Endodermal cell (in vitro differentiated cells): ENCODE results near the gene ARL14. TPM values are rescaled to one million over a fixed set of nuclear protein-coding genes. Genes with fewer than 3 reads are reported as not detected.

Experiments
- DNase-seq: peaks from one replicate; pipeline ENCODE4 v3.0.0-alpha.2; 2017
- H3K27ac ChIP-seq: 2 replicates; pipeline ENCODE4 v1.5.1; 2013; ENCODE audit warnings: mild to moderate bottlenecking, low read depth, low read length, moderate library complexity
- H3K27me3 ChIP-seq: 2 replicates; pipeline ENCODE4 v1.6.1; 2013; ENCODE audit warnings: mild to moderate bottlenecking, low read length, moderate library complexity; ENCODE audit not compliant: insufficient read depth, control insufficient read depth, poor library complexity, severe bottlenecking
- H3K36me3 ChIP-seq: 2 replicates; pipeline ENCODE4 v1.7.0; 2013; ENCODE audit warnings: mild to moderate bottlenecking, low read length, moderate library complexity; ENCODE audit not compliant: control insufficient read depth, insufficient read depth
- H3K4me1 ChIP-seq: one replicate; pipeline ENCODE4 v1.7.0; 2013; ENCODE audit warnings: low read length; ENCODE audit not compliant: control insufficient read depth, insufficient read depth
- H3K4me3 ChIP-seq: 2 replicates; pipeline ENCODE4 v1.5.1; 2013; ENCODE audit warnings: mild to moderate bottlenecking, low read length, moderate library complexity
- H3K9ac ChIP-seq: 2 replicates; pipeline ENCODE4 v1.6.1; 2013; ENCODE audit warnings: mild to moderate bottlenecking, low read length, moderate library complexity; ENCODE audit not compliant: poor library complexity, severe bottlenecking; ENCODE audit errors: extremely low read depth
- H3K9me3 ChIP-seq: 2 replicates; pipeline ENCODE4 v1.6.1; 2013; ENCODE audit warnings: mild to moderate bottlenecking, low read length, moderate library complexity; ENCODE audit not compliant: control insufficient read depth
- H3K27ac Mint-ChIP-seq: 2 replicates; pipeline ENCODE4 v1.8.0; 2020; ENCODE audit warnings: mixed read lengths
- H3K27me3 Mint-ChIP-seq: 2 replicates; pipeline ENCODE4 v1.8.0; 2021; ENCODE audit warnings: mild to moderate bottlenecking, mixed read lengths; ENCODE audit not compliant: insufficient read depth
- H3K36me3 Mint-ChIP-seq: 2 replicates; pipeline ENCODE4 v1.8.0; 2020; ENCODE audit warnings: low read depth, mixed read lengths
- H3K4me1 Mint-ChIP-seq: 2 replicates; pipeline ENCODE4 v1.8.0; 2020; ENCODE audit warnings: mixed read lengths
- H3K4me3 Mint-ChIP-seq: 2 replicates; pipeline ENCODE4 v1.8.0; 2020; ENCODE audit warnings: mild to moderate bottlenecking, moderate library complexity, mixed read lengths
- H3K9me3 Mint-ChIP-seq: 2 replicates; pipeline ENCODE4 v1.8.0; 2020; ENCODE audit warnings: mild to moderate bottlenecking, mixed read lengths
- CTCF ChIP-seq: fragments of 200-600 bp; sonication (generic); conservative IDR thresholded peaks from 2 replicates; pipeline ENCODE4 v1.5.0; 2021; ENCODE audit warnings: antibody characterized with exemption, mild to moderate bottlenecking
- WGBS, 2 experiments: methylation state at CpG; one replicate each; pipeline versions ENCODE4 v1.1.5 to v1.1.7; 2013; ENCODE audit warnings: missing lambda C conversion rate in 2 of 2, mixed read lengths in 1 of 2; ENCODE audit not compliant: insufficient coverage in 1 of 2, insufficient read length in 1 of 2; 5-methylcytosine and 5-hydroxymethylcytosine counted together
- total RNA-seq, 2 donors: library from RNA; stranded (reverse); fragmentation: NEBNext Ultra II Directional in 1 of 2; extraction: Animal tissue kit (Norgen Biotek cat#: 25700) in 1 of 2; gene quantifications; 2 replicates in 1 of 2; 3 replicates in 1 of 2; pipeline ENCODE4 v1.2.1, GENCODE V29; 2021

ARL14 gene
- total RNA-seq, 2 donors from 2014 or later: not detected

DNA sequence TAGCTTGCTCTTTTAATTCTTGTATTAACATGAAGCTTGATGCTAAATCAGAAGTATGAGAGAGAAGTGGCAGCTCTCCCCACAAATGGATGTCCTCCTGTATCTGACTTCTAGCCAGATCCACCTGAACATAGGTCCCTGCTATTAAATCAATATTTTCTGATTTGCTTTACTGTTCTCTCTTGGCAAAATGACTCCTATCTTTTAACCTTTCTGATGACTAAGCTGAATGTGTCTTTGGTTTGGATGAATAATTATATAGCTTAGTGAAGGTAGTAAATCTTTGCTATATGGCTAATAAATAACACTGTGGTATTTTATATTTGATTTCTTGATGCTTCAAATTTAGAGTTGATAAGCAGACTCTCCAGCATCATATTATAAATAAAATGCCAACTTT lies 28.3 kb upstream of the ARL14 start:
- no peak overlapping the region for H3K27ac ChIP-seq
- Mint-ChIP-seq H3K27ac (no peak overlapping the region), H3K9me3 (no peaks in the 10 kb centered on the region), H3K4me1 (no peaks in the 10 kb centered on the region), H3K36me3 (no peaks in the 10 kb centered on the region), H3K4me3 (no peak overlapping the region), H3K27me3 (peaks cover 41% of the 10 kb centered on the region)
- H3K9ac ChIP-seq: no peak overlapping the region
- peaks cover 42% of the 10 kb centered on the region for H3K27me3 ChIP-seq
- TF ChIP-seq CTCF: no peak
- H3K36me3 ChIP-seq: no peaks in the 10 kb centered on the region
- no peaks in the 10 kb centered on the region for H3K4me1 ChIP-seq
- H3K4me3 ChIP-seq: no peak overlapping the region
- no peak for DNase-seq
- H3K9me3 ChIP-seq: peaks cover 6% of the 10 kb centered on the region

DNA sequence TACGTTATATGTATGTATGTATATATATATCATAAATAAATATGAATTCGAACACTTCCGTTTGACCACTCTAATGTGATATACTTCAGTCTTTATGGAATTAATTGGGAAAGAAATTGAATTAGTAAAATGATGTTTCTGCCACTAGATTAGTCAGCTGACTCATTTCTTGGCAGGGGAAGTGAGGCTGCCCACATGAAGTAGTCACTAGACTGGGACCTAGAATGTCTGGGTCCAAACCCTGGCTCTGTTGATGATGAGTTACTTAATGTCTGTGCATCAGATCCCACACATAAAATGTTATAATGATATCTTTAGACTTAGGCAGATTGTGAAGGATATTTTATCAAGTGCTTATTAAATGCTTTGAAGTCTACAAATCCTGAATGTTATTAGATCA lies 27.4 kb upstream of the ARL14 start:
- peaks cover 6% of the 10 kb centered on the region for H3K9me3 ChIP-seq
- Mint-ChIP-seq H3K9me3 (no peaks in the 10 kb centered on the region), H3K36me3 (no peaks in the 10 kb centered on the region), H3K4me1 (no peaks in the 10 kb centered on the region), H3K27ac (no peak overlapping the region), H3K27me3 (peaks cover 50% of the 10 kb centered on the region), H3K4me3 (no peak overlapping the region)
- peaks cover 51% of the 10 kb centered on the region for H3K27me3 ChIP-seq
- H3K4me3 ChIP-seq: no peak overlapping the region
- H3K36me3 ChIP-seq: no peaks in the 10 kb centered on the region
- TF ChIP-seq CTCF: no peak
- no peak overlapping the region for H3K9ac ChIP-seq
- no peaks in the 10 kb centered on the region for H3K4me1 ChIP-seq
- DNase-seq: no peak
- 95% methylated on average over 2 of the region's 3 CpGs; no CpG with 5 or more reads in 1 of the 2 experiments for WGBS, 2 experiments
- H3K27ac ChIP-seq: no peak overlapping the region

GRCh38 chr3:160653512-160653911 lies 23.4 kb upstream of the ARL14 start:
- TF ChIP-seq CTCF: no peak
- Mint-ChIP-seq H3K4me3 (no peak overlapping the region), H3K9me3 (peaks cover 6% of the 10 kb centered on the region)

More at GRCh38 chr3:160653512-160653911, 23.4 kb upstream of the ARL14 start:
- no peaks in the 10 kb centered on the region for H3K4me1 ChIP-seq
- Mint-ChIP-seq H3K27me3 (peaks cover 75% of the 10 kb centered on the region), H3K36me3 (no peaks in the 10 kb centered on the region), H3K4me1 (no peaks in the 10 kb centered on the region), H3K27ac (no peak overlapping the region)
- H3K27me3 ChIP-seq: peaks cover 85% of the 10 kb centered on the region
- peaks cover 6% of the 10 kb centered on the region for H3K9me3 ChIP-seq
- no peak overlapping the region for H3K9ac ChIP-seq
- no peak overlapping the region for H3K27ac ChIP-seq
- no peak overlapping the region for H3K4me3 ChIP-seq
- DNase-seq: no peak
- H3K36me3 ChIP-seq: no peaks in the 10 kb centered on the region
